GM19468 (cell line): ENCODE results near the gene CALD1.

Experiments used
- ATAC-seq: cut with Tn5 transposase; IDR thresholded peaks from one replicate; pipeline ENCODE4 v1.9.1; 2021; ENCODE audit warnings: mild to moderate bottlenecking, moderate library complexity, moderate number of reproducible peaks; ENCODE audit not compliant: unreplicated experiment; ENCODE audit errors: extremely low read depth

The CALD1 gene

GRCh38 chr7:134986363-134987251 is 207.2 kb downstream of the CALD1 start, which contains the start of gene AGBL3:
AGBL3 (plus strand) TSS chr7:134986508; CDS start chr7:134987934, 1,426 bp downstream.
- peak; percentile 72 for ATAC-seq

GRCh38 chr7:134988161-134988560 is 208.7 kb downstream of the CALD1 start:
- no peak for ATAC-seq

DNA sequence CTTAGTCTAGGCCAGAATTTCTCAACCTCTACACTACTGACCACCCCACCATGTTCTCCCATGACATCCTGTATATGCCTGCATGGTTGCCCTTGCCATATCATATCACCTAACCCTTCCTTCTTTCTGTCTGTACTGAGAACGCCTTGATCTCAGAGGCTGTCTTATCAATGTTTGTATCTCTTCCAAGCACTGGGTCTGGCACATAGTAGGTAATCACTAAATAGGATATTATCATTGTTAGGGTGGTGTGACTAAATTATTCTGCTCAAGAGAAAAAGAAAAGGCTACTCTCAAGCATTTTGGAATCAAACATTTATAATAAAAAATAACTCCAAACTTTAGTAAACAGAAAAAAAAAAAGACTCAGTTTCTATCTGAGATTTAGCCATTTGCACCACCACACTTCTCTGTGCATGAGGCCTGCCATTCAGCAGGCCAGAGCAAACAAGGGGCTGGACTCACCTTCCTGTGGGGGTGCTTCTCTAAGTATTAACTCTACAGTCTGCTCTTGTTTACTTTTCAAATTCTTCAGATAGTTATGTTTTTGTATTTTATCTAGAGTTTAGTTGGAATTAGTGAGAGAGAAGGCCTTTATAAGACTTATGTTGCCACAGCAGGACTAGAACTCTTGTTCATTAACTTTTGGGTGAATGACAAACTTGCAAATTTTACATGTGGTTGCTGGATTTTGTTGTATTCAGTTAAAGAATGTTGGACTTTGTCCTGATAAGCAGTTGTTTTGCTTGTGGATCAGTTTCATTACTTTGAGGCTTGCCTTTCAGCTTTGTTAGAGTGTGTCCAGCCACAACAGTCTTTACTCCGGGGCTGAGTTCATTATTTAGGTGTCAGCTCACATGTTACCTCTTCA is 212.3 kb downstream of the CALD1 start:
- ATAC-seq = no peak

- ATAC-seq = peak; percentile 67
These were observed 213.3 kb downstream of the CALD1 start for GRCh38 chr7:134992626-134993179.

- no peak for ATAC-seq
These were observed 214.5 kb downstream of the CALD1 start for GRCh38 chr7:134993877-134994456.

GRCh38 chr7:134995239-134996096 is 216.0 kb downstream of the CALD1 start:
- ATAC-seq = no peak

DNA sequence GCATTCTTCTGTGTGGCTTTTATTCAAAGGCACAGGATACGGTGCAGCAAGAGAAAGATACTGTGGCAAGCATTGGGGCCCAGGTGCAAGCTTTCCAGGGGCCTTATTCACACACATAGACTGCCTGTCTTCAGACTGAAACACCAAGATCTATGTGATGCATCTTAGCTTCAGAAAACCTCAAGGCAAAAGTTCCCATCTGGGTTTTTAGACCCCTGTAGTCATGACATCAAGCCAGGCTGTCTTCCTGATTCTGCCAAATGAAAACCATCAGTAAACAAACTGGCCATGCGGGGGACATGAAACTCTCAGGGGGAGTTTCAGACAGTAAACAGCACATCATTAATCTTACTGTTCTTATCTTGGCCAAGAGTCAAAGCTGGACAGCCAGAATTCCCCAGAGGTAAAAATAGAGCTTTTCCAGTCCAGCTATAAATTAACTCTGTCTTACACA is 216.7 kb downstream of the CALD1 start:
- peak; percentile 18 for ATAC-seq

DNA sequence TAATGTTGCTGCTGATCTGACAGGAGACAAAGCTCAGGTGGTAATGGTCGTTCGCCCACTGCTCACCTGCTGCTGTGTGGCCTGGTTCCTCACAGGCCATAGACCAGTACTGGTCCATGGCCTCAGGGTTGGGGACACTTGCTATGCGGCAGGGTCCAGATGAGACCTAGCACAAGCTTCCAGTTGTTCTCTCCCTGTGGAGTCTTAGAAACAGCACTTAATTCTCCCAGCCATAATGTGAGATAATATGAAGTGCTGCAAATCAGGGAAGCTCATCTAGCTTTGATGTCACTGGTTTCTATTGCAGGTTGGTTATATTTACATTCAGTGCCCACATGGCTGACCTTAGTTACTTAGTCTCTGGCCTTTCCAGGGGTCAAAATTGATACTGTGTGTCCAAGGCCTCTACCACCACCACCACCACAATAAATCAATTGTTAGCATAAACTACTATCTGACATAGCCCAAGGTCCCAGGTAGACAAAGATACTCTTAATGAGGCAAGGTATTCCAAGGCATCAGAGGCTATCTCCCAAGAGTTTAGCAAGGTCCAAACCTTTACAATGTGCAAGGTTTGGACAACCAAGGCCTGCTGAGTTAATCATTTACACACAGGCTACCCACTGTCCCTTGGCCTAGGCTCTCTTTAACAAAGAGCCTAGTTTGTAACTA is 217.9 kb downstream of the CALD1 start:
- ATAC-seq = no peak

- ATAC-seq = no peak
These were observed 219.7 kb downstream of the CALD1 start for GRCh38 chr7:134999136-134999535.

DNA sequence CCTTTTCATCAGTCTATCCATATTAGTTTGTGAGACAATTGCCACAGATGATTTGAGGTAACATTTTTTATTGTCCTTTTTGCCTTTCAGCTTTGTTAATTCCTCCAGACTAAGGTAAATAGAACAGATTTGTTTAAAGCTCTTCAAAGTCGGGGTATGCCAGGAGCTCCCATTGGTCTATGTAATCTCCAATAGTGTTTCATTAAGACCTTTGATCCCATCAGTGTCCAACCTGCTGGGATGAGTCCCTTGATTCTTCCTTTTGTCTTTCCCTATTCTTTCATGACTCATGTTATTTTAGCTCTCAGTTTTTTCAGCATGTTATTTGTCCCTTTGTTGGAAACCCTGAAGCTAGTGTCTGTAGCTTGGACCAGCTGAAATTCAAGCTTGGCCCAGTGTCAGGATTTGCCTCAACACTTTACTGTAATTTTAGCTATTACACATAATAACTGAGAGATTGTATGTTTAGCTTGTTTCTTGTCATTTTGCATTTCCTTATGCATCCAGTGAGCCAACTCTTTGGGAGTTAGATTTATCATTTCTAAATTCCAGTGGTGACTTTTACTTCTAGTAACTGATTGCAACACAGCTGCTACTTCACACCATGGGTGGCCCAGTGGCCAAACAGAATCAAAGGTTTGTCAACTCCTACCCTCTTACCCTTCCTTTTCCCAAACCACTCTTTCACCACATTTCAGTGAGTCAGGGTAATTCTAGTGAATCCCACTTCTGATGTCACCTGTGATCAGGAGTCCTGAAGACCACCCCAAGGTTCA is 222.1 kb downstream of the CALD1 start:
- ATAC-seq = no peak

DNA sequence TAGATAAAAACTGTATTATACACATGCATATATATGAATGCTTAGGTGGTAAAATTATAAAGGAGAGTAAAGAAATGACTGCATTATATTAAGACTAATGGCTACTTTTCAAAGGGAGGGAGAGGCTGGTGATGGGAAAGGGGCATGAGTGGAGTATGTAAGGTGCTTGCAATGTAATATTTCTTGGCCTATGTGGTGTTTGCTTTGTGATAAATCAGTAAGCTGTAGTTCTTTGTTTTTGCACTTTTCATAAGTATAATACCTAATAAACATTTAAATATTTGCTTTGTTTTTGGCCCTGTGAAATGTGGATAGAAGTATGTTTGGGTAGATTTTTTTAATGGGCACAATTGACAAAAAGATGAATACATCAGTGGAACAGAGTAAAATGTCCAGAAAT is 232.8 kb downstream of the CALD1 start:
- ATAC-seq = no peak
